ENCODE results near the gene CKLF. TPM values are rescaled to one million over a fixed set of nuclear protein-coding genes. Genes with fewer than 3 reads are reported as not detected.
"Not testable (repeated sequence)": the region's sequence is repeated elsewhere in the genome, so short reads cannot be mapped to it uniquely, and the experiment has no call there.

Gene CKLF
- polyA plus RNA-seq, 1 donor: 30.9 TPM

- not testable (repeated sequence) for DNase-seq; H3K4me1 ChIP-seq (ENCODE audit: control insufficient read depth, insufficient read depth, low read length); H3K27ac ChIP-seq (ENCODE audit: low read length); H3K4me3 ChIP-seq (ENCODE audit: low read length); H3K27me3 ChIP-seq (ENCODE audit: control insufficient read depth, insufficient read depth, low read length); H3K9me3 ChIP-seq (ENCODE audit: control insufficient read depth, low read depth, low read length)
- WGBS (ENCODE audit: insufficient coverage, low lambda C conversion rate): no CpG with 5 or more reads among the region's 3 CpGs
- peaks cover 15% of the 10 kb centered on the region for H3K36me3 ChIP-seq (ENCODE audit: control insufficient read depth, insufficient read depth, low read length)
These were observed 14.9 kb downstream of the CKLF start for GRCh38 chr16:66567270-66567669.

- H3K36me3 ChIP-seq (ENCODE audit: control insufficient read depth, insufficient read depth, low read length): peaks cover 15% of the 10 kb centered on the region
- no peak for DNase-seq
These were observed 16.0 kb downstream of the CKLF start for GRCh38 chr16:66568355-66568754.

GRCh38 chr16:66569131-66569530 is 16.8 kb downstream of the CKLF start:
- Histone ChIP-seq H3K4me1 (ENCODE audit: control insufficient read depth, insufficient read depth, low read length) (peaks cover 7% of the 10 kb centered on the region), H3K27ac (ENCODE audit: low read length) (no peak overlapping the region)
- WGBS (ENCODE audit: insufficient coverage, low lambda C conversion rate): 89% methylated on average over 1 of the region's 1 CpG

More at GRCh38 chr16:66568355-66568754, 16.0 kb downstream of the CKLF start:
- Histone ChIP-seq H3K4me3 (ENCODE audit: low read length) (no peak overlapping the region), H3K27ac (ENCODE audit: low read length) (no peak overlapping the region), H3K4me1 (ENCODE audit: control insufficient read depth, insufficient read depth, low read length) (peaks cover 7% of the 10 kb centered on the region), H3K9me3 (ENCODE audit: control insufficient read depth, low read depth, low read length) (peaks cover 4% of the 10 kb centered on the region), H3K27me3 (ENCODE audit: control insufficient read depth, insufficient read depth, low read length) (no peaks in the 10 kb centered on the region)
- WGBS (ENCODE audit: insufficient coverage, low lambda C conversion rate): no CpG with 5 or more reads among the region's 2 CpGs

GRCh38 chr16:66569827-66570405 is 17.5 kb downstream of the CKLF start:
- DNase-seq: peak; percentile 70 to 88
- 29% methylated on average over 1 of the region's 3 CpGs for WGBS (ENCODE audit: insufficient coverage, low lambda C conversion rate)
- H3K27ac ChIP-seq (ENCODE audit: low read length): peak overlapping the region; percentile 52

More at GRCh38 chr16:66569131-66569530, 16.8 kb downstream of the CKLF start:
- H3K27me3 ChIP-seq (ENCODE audit: control insufficient read depth, insufficient read depth, low read length): no peaks in the 10 kb centered on the region
- H3K36me3 ChIP-seq (ENCODE audit: control insufficient read depth, insufficient read depth, low read length): peaks cover 15% of the 10 kb centered on the region
- H3K9me3 ChIP-seq (ENCODE audit: control insufficient read depth, low read depth, low read length): peaks cover 4% of the 10 kb centered on the region
- H3K4me3 ChIP-seq (ENCODE audit: low read length): no peak overlapping the region
- DNase-seq: no peak

GRCh38 chr16:66572356-66572755 is 20.0 kb downstream of the CKLF start:
- no peaks in the 10 kb centered on the region for H3K27me3 ChIP-seq (ENCODE audit: control insufficient read depth, insufficient read depth, low read length)
- no peaks in the 10 kb centered on the region for H3K36me3 ChIP-seq (ENCODE audit: control insufficient read depth, insufficient read depth, low read length)
- no CpG with 5 or more reads among the region's 2 CpGs for WGBS (ENCODE audit: insufficient coverage, low lambda C conversion rate)
- no peak overlapping the region for H3K27ac ChIP-seq (ENCODE audit: low read length)
- peaks cover 7% of the 10 kb centered on the region for H3K4me1 ChIP-seq (ENCODE audit: control insufficient read depth, insufficient read depth, low read length)
- H3K4me3 ChIP-seq (ENCODE audit: low read length): no peak overlapping the region
- H3K9me3 ChIP-seq (ENCODE audit: control insufficient read depth, low read depth, low read length): no peaks in the 10 kb centered on the region
- no peak for DNase-seq

More at GRCh38 chr16:66569827-66570405, 17.5 kb downstream of the CKLF start:
- H3K4me3 ChIP-seq (ENCODE audit: low read length): no peak overlapping the region
- no peaks in the 10 kb centered on the region for H3K27me3 ChIP-seq (ENCODE audit: control insufficient read depth, insufficient read depth, low read length)
- peaks cover 4% of the 10 kb centered on the region for H3K9me3 ChIP-seq (ENCODE audit: control insufficient read depth, low read depth, low read length)
- peaks cover 7% of the 10 kb centered on the region for H3K4me1 ChIP-seq (ENCODE audit: control insufficient read depth, insufficient read depth, low read length)
- peaks cover 13% of the 10 kb centered on the region for H3K36me3 ChIP-seq (ENCODE audit: control insufficient read depth, insufficient read depth, low read length)

- WGBS (ENCODE audit: insufficient coverage, low lambda C conversion rate): 88% methylated on average over 1 of the region's 1 CpG
- no peaks in the 10 kb centered on the region for H3K9me3 ChIP-seq (ENCODE audit: control insufficient read depth, low read depth, low read length)
- DNase-seq: no peak
- peaks cover 12% of the 10 kb centered on the region for H3K4me1 ChIP-seq (ENCODE audit: control insufficient read depth, insufficient read depth, low read length)
- no peak overlapping the region for H3K4me3 ChIP-seq (ENCODE audit: low read length)
- no peaks in the 10 kb centered on the region for H3K36me3 ChIP-seq (ENCODE audit: control insufficient read depth, insufficient read depth, low read length)
- no peak overlapping the region for H3K27ac ChIP-seq (ENCODE audit: low read length)
- peaks cover 16% of the 10 kb centered on the region for H3K27me3 ChIP-seq (ENCODE audit: control insufficient read depth, insufficient read depth, low read length)
These were observed 21.7 kb downstream of the CKLF start for GRCh38 chr16:66574081-66574480.

- Histone ChIP-seq H3K9me3 (ENCODE audit: control insufficient read depth, low read depth, low read length) (no peaks in the 10 kb centered on the region), H3K27me3 (ENCODE audit: control insufficient read depth, insufficient read depth, low read length) (peaks cover 21% of the 10 kb centered on the region), H3K4me1 (ENCODE audit: control insufficient read depth, insufficient read depth, low read length) (peaks cover 9% of the 10 kb centered on the region), H3K4me3 (ENCODE audit: low read length) (no peak overlapping the region), H3K27ac (ENCODE audit: low read length) (no peak overlapping the region), H3K36me3 (ENCODE audit: control insufficient read depth, insufficient read depth, low read length) (no peaks in the 10 kb centered on the region)
- no peak for DNase-seq
- no CpG with 5 or more reads among the region's 3 CpGs for WGBS (ENCODE audit: insufficient coverage, low lambda C conversion rate)
These were observed 22.2 kb downstream of the CKLF start for GRCh38 chr16:66574531-66574930.

GRCh38 chr16:66575060-66575459 is 22.7 kb downstream of the CKLF start:
- H3K9me3 ChIP-seq (ENCODE audit: control insufficient read depth, low read depth, low read length): no peaks in the 10 kb centered on the region
- peaks cover 7% of the 10 kb centered on the region for H3K4me1 ChIP-seq (ENCODE audit: control insufficient read depth, insufficient read depth, low read length)
- no peak overlapping the region for H3K4me3 ChIP-seq (ENCODE audit: low read length)
- no peak for DNase-seq
- peaks cover 24% of the 10 kb centered on the region for H3K27me3 ChIP-seq (ENCODE audit: control insufficient read depth, insufficient read depth, low read length)
- no peaks in the 10 kb centered on the region for H3K36me3 ChIP-seq (ENCODE audit: control insufficient read depth, insufficient read depth, low read length)
- no peak overlapping the region for H3K27ac ChIP-seq (ENCODE audit: low read length)
- WGBS (ENCODE audit: insufficient coverage, low lambda C conversion rate): no CpG with 5 or more reads among the region's 3 CpGs

GRCh38 chr16:66576296-66576695 is 23.9 kb downstream of the CKLF start:
- Histone ChIP-seq H3K27me3 (ENCODE audit: control insufficient read depth, insufficient read depth, low read length) (peaks cover 25% of the 10 kb centered on the region), H3K4me3 (ENCODE audit: low read length) (no peak overlapping the region), H3K9me3 (ENCODE audit: control insufficient read depth, low read depth, low read length) (no peaks in the 10 kb centered on the region), H3K36me3 (ENCODE audit: control insufficient read depth, insufficient read depth, low read length) (no peaks in the 10 kb centered on the region), H3K4me1 (ENCODE audit: control insufficient read depth, insufficient read depth, low read length) (peaks cover 7% of the 10 kb centered on the region), H3K27ac (ENCODE audit: low read length) (no peak overlapping the region)
- DNase-seq: no peak
- WGBS (ENCODE audit: insufficient coverage, low lambda C conversion rate): no CpG with 5 or more reads among the region's 5 CpGs

GRCh38 chr16:66578651-66579531 is 26.5 kb downstream of the CKLF start, which contains the start of gene CMTM2:
Gene CMTM2 (plus strand): TSS chr16:66579463. CDS start chr16:66579608, 145 bp downstream.
- H3K36me3 ChIP-seq (ENCODE audit: control insufficient read depth, insufficient read depth, low read length): no peaks in the 10 kb centered on the region
- WGBS (ENCODE audit: insufficient coverage, low lambda C conversion rate): no CpG with 5 or more reads among the region's 77 CpGs
- peaks cover 9% of the 10 kb centered on the region for H3K4me1 ChIP-seq (ENCODE audit: control insufficient read depth, insufficient read depth, low read length)
- DNase-seq: peak; percentile 18 to 46
- H3K27me3 ChIP-seq (ENCODE audit: control insufficient read depth, insufficient read depth, low read length): peaks cover 25% of the 10 kb centered on the region
- H3K4me3 ChIP-seq (ENCODE audit: low read length): no peak within 1 kb of the TSS
- no peaks in the 10 kb centered on the region for H3K9me3 ChIP-seq (ENCODE audit: control insufficient read depth, low read depth, low read length)
- H3K27ac ChIP-seq (ENCODE audit: low read length): no peak within 1 kb of the TSS
